Spleen (tissue), 7 donors: ENCODE results near the gene SELENOW.

Experiments
- CTCF ChIP-seq, 11 experiments: fragments of 200-600 bp in 7 of 11; fragments of 450-650 bp in 4 of 11; sonication (generic) in 4 of 11; IDR thresholded peaks in 8 of 11; conservative IDR thresholded peaks in 3 of 11; 1 replicate in 7 of 11; 2 replicates in 4 of 11; pipeline versions ENCODE4 v1.4.0 to v1.8.0; 2016 to 2021; ENCODE audit warnings: antibody characterized with exemption in 11 of 11, inconsistent platforms in 4 of 11, mild to moderate bottlenecking in 1 of 11
- POLR2A ChIP-seq, 3 donors: fragments of 450-650 bp; IDR thresholded peaks; one replicate each; pipeline ENCODE4 v1.5.1; 2017; ENCODE audit warnings: antibody characterized with exemption in 3 of 3, mild to moderate bottlenecking in 1 of 3
- POLR2AphosphoS5 ChIP-seq, 3 donors: sonication (generic); formaldehyde crosslinking; IDR thresholded peaks; one replicate each; pipeline ENCODE4 v1.5.1; 2017; ENCODE audit warnings: antibody characterized with exemption in 3 of 3
- donor health status: DM: no; HTN: no; CAD: no; lungs with moderate emphysema.
- donor health status: DM: no; HTN: no; CAD: no.
- donor health status: DM: no; HTN: no; CAD: no.

GRCh38 chr19:47798904-47799266 lies 20.4 kb downstream of the SELENOW start:
- TF ChIP-seq CTCF (IDR thresholded peaks at IDR 0.05 in 8 of 11, conservative IDR thresholded peaks at IDR 0.05 in 3 of 11) (no peak), POLR2A (IDR thresholded peaks at IDR 0.05) (no peak), POLR2AphosphoS5 (IDR thresholded peaks at IDR 0.05) (no peak)
